OCI-LY1 (cell line): ENCODE results near the gene PTPN22.

ENCODE experiments used
- CTCF ChIP-seq: fragments of 200-600 bp; sonication (generic), shearing (Covaris generic); IDR thresholded peaks from 2 replicates; pipeline ENCODE4 v1.5.1; 2017; ENCODE audit warnings: mild to moderate bottlenecking, antibody characterized with exemption, low read length, moderate library complexity, mixed read lengths
- EZH2 ChIP-seq: fragments of 200-600 bp; sonication (generic), shearing (Covaris generic); IDR thresholded peaks from 2 replicates; pipeline ENCODE4 v1.8.0; 2017; ENCODE audit warnings: borderline replicate concordance, mixed run types, mild to moderate bottlenecking, antibody characterized with exemption, low read length, moderate library complexity, mixed read lengths

GRCh38 chr1:113811888-113812660 is 59.4 kb downstream of the PTPN22 start, which contains the start of gene RSBN1:
- TF ChIP-seq CTCF: no peak
- no peak for TF ChIP-seq EZH2
